CD4-positive, alpha-beta T cell treated with Interleukin-2 at 100 ng/mL for 4 hours (primary cell): Measurements from ENCODE around the gene PLXDC1.
A peak's percentile ranks its signal among the peaks of the same experiment; 100 is the strongest.
"Not testable (repeated sequence)": the region's sequence is repeated elsewhere in the genome, so short reads cannot be mapped to it uniquely, and the experiment has no call there.

Experiments used
- DNase-seq: peaks from one replicate; pipeline ENCODE4 v3.0.0-alpha.2; 2020; ENCODE audit warnings: low spot score

PLXDC1 gene

DNA sequence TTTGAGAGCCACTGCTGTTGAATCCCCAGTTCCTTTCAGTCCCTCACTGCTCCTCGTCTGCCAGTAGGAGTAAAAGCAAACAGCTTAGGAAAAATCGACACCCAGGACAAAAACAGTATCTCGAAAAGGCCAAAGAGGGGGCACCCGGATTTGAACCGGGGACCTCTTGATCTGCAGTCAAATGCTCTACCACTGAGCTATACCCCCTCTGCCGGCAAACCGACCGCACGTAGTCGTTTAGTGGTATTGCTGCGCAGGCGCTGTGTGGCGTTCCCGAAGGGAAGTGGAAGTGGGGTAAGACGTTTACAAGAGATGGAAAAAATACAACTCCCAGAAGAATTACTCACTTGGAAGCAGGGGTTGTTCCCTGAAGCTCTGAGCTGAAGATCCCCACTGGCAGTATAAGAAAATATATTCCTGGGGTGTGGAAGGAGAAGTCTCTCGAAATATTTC is 2.2 kb upstream of the PLXDC1 start:
- peak; percentile 94 for DNase-seq

DNA sequence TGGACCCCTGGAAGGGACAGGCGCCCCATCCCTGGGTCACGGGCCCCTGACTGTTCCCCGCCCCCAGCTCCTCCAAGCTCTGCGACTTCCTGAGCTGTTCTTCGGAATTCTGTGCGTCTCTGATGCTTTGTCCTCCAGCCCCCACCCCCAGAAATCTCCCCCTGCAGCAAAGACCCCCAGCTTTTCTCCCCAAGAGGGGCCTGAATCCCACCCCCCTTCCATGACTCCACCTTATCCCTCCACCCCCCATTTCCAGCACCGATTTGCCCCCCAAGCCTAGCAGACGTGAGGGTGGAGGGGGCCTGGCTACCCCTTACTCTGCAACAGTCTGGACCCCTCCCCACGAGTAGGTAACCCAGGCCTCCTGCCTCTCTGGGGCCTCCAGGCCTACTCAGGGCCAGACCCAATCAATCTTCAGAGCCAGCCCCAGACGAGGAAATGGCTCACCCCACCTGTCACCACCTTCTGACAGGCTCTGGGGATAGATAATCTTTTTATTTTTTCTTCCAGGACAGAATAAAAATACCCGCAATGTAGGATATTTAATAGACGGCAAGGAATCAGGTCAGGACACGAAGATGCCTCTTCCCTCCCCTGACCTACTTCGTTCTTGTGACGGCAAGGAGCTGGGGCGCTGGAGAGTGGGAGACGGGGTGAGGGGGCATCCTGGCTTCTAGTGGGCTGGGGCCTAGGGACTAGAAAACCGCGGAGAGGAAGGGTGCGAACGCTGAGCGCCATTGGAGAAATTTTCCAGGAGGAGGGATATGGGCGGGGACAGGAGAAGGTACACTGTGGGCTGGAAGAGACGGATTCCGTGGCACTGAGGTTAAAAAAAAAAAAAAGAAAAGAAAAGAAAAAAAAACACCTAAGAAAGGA is 744 bp upstream of the PLXDC1 start:
- peak; percentile 30 for DNase-seq

DNA sequence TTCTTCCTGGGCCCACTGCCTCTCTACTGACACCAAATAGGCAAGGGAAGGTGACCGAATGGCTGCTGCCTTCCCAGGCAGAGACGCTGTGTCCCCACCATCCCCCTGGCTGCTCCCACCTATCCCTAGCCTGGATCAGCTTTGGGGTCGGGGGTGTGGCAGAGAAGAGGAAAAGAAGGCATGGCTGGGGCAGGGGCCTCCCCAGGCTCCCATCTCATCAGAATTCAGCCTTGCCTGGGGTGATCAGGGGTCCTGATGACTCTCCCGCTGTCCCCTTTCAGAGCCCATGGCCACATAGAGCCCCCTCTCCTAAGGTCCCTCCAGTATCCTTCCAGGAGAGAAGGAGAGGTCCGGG is 665 bp downstream of the PLXDC1 start:
- DNase-seq: no peak

DNA sequence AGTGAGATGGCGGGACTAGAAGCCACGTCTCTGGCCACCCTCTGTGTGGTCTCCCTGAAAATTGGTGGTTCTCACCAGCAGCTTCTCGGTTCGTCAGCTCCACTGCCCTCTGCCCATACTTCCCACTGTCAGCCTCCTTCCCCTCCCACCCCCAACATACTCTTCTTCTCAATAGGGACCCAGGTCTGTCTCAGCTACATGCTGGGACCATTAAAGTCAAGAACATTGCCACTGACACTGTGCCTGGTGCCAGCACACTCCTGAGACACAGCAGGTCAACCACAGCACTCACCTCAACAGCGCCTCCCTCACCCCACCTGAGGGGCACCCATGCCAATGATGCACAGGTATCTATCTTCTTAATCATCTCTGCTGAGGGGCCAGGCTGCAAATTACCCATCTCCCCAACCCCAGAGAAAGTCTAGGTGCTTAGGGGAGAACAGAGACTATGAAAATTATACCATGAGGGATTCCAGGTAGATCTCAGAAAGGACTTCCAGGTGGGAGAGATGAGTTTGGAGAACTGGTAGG is 1.3 kb downstream of the PLXDC1 start:
- no peak for DNase-seq

DNA sequence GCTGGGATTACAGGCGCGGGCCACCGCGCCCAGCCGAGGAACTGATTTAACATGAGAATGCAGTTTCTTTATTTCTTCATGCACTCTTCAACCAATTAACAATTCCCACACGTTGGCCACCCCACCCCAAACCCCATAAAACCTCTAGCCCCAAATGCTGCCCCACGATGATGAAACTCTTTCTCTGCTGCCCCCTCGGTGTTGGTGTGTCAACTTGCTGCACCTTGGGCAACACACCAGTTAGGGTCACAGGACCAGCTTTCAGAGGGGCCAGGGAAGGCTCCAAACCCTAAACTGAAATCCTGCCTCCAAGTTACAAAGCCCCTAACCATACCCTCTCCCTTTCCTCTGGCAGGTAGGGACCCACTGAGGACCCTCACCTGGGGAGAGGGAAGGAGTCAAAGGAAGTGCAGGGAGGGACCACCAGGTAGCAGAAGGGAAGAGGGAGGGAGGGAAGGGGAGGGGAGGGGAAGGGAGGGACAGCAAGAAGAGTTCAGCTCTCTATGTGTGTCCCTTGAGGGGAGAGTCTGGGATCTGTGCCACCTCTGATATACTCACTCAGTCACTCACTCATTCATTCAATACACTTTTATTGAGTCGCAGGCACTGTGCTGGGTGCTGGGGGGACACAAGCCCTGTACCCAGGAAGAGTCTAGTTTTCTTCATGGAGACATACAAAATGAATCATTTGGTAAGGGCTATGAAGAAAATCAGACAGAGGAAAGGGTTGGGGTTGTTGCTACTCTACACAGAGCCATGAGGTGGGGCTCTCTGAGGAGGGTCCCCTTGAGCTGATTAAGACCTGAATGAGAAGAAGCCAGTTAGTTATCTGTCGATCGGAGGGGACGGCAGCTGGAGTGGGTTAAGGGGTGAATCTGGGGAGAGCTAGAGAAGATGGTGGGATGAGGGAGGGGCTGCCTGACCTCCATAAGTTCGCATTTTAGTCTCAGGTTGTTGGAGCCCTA is 3.9 kb downstream of the PLXDC1 start:
- no peak for DNase-seq

DNA sequence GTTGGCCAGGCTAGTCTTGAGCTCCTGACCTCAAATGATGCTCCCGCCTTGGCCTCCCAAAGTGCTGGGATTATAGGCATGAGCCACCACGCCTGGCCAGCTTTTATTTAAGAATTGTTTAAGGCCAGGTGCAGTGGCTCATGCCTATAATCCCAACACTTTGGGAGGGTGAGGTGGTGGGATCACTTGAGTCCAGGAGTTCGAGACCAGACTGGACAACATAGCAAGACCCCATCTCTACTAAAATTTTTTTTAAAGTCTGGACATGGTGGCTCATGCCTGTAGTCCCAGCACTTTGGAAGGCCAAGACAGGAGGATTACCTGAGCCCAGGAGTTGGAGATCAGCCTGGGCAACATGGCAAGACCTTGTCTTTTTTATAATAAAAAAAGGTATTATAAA is 5.2 kb downstream of the PLXDC1 start:
- no peak for DNase-seq

DNA sequence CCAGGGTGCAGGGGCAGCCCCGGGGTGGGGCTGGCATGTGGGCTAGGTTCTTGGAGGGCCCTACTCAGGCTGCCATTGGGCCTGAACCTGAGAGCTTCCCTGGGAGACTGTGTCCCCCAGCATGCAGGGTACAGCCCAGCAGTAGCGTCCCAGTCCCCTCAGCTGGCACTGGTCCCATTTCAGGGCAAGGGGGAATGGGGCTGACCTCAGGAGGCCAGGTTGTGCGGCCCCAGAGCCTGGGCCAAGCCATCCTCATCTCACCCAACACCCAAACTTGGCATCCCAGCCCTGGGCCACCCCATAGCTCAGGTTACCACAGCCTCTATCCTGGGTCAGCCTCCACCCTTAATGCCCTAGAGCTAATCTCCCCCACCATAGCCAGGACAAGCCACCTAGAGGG is 6.3 kb downstream of the PLXDC1 start:
- DNase-seq: no peak

DNA sequence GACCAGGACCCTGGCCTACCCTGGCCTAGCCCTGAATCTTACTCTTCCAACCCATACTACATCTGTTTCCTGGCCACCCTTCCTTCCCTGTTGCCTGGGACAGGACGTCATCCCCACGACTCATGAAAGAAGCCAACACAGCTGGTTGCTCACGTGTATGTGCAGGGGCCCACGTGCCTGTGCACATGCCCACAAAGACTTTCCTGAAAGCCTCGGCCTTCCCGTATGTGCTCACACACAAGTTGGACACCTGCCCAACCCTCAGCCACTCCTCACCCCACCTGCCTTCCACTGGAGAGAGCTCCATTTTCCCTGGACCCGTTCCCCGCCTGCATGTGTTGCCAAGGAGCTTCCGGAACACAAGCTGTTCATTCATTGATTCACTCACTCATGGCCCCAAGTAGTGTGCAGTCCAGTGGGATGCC is 7.0 kb downstream of the PLXDC1 start:
- no peak for DNase-seq

DNA sequence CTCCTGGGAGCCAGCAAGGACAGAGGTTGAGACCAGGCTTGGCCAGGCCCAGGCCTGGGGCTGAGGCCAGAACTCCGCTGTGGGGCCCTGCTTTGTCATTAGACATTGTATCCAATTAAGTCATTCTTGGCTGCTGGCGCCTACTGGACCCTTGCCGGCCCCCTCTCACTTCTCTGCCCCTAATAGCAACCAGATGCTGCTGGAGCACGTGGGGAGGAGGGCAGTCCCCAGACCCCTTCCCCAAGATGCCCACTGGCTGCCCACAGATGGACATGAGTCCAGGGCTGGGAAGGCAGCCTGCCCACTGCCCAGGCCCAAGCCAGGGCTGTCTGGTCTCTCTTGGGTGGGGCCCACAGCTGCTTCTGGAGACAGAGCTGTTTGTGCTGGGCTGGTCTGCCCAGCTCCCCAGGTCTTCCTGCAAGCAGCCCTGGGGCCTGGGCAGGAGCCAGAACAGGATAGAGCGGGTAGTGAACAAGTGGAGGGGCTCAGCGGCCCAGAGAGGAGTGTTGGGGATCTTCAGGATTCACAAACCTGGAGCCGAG is 7.8 kb downstream of the PLXDC1 start:
- DNase-seq: no peak

DNA sequence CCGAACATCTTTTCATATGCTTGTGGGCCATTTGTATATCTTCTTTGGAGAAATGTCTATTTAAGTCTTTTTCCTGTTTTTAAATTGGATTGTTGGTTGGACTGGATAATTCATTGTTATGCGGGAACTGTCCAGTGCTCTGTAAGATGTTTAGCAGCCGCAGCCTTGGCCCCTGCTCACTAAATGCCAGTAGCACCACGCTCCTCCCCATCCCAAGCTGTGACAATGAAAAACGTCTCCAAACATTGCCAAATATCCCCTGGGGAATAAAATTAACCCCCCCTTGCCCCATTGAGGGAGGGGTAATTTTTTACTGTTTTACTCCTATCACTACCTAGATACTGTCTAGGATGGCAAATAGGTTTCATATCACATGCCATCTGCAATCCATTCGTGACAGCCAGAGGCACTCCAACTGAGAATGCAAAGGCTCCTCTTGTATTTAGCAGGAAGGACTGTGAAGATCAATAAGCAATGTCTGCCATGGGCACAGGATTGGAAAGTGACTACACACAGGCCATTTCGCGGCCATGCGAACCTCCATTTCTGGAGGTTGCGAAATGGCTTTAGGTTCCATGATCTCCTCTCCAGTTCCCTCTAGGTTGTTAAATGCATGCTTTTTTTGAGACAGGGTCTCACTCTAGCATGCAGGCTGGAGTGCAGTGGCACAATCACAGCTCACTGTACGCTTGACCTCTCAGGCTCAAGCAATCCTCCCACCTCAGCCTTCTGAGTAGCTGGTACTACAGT is 9.3 kb downstream of the PLXDC1 start:
- DNase-seq: no peak

DNA sequence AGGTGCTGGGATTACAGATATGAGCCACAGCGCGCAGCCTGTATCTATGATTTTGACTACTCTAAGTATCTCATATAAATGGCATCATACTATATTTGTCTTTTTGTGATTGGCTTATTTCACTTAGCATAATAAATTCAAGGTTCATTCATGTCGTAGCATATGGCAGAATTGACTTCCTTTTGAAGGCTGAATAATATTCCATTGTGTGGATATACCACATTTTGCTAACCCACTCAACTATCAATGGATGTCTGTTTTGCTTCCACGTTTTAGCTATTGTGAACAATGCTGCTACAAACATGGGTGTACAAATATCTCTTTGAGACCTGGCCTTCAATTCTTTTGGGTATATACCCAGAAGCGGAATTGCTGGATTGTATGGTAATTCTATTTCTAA is 10.1 kb downstream of the PLXDC1 start:
- no peak for DNase-seq

DNA sequence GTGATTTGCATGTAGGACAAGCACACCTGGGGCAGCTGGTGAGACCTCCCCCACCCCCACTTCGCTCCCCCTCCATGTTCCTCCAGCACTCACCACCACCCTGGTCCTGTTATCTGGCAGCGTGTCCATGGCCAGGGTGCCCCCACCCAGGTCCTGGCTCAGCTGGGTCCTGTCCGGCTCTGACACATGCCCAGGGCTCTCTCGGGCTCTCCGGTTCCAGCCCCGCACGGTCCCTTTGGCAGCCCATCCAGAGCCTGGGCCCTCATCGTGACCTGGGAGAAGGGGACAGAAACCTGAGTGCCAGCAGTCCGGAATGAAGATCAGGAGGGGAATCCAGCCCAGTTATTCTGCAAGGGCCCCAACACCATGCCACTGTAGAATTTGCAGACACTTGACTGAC is 11.9 kb downstream of the PLXDC1 start:
- no peak for DNase-seq

GRCh38 chr17:39139161-39139511 is 12.3 kb downstream of the PLXDC1 start:
- no peak for DNase-seq

GRCh38 chr17:39138431-39139160 is 12.8 kb downstream of the PLXDC1 start:
- DNase-seq: no peak

DNA sequence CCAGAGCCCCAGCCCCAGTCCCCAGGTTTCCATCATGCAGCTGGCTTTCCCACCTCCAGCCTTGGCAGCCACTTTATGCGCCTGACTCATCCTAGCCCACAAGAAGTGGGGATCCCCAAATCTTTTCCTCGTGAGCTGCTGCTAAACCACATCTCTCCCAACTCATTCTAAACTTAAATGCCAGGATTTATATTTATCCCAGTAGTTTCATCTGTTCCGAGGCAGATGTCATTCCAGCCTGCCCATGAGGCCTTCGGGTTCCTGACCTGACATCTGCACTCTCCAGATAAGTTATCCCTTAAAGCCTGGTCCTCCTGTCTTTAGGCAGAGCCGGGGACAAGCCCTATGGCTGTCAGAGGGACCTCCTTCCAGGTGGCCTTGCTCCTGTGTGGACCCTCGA is 16.6 kb downstream of the PLXDC1 start:
- no peak for DNase-seq

- DNase-seq: no peak
Measured at GRCh38 chr17:39132192-39132610, 19.2 kb downstream of the PLXDC1 start.

DNA sequence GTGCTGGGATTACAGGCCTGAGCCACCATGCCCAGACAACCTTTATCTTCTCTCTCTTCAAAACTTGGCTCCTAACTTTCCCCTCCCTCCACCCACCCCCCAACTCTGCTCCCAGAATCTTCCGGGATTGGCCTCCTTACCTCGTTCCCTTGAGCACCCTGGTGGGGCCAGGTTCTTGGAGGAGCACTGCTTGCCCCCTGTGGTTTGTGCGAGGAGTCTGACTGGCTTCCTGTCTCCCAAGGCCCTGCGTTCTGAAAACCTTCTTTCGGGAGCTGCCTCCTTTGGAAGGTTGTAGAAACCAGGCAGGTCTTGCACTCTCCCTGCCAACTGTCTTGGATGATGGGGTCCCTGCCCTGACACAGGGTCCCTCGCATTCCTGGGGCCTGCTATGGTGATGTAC is 19.8 kb downstream of the PLXDC1 start:
- no peak for DNase-seq

DNA sequence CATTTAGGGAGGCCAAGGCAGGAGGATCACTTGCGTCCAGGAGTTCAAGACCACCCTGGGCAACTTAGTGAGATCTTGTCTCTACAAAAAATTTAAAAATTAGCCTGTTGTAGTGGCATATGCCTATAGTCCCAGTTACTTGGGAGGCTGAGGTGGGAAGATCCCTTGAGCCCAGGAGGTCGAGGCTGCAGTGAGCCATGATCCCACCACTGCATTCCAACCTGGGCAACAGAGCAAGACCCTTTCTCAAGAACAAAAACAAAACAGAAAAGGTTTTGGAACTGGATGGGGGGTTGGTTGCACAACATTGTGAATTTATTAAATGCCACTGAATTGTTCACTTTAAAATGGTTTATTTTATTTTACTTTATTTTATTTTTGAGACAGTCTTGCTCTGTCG is 21.2 kb downstream of the PLXDC1 start:
- no peak for DNase-seq

DNA sequence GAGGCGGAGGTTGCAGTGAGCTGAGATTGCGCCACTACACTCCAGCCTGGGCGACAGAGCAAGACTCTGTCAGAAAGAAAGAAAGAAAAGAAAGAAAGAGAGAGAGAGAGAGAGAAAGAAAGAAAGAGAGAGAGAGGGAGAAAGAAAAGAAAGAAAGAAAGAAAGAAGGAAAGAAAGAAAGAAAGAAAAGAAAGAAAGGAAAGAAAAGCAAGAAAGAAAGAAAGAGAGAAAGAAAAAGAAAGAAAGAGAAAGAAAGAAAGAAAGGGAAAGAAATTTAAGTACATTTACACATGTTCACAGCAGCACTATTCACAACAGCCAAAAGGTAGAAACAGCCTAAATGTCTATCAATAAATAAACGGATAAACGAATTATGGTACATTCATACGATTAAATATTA is 21.9 kb downstream of the PLXDC1 start:
- not testable (repeated sequence) for DNase-seq

- DNase-seq: no peak
Measured at GRCh38 chr17:39126436-39126835, 25.0 kb downstream of the PLXDC1 start.
